HepG2 (cell line): ENCODE data around the gene YPEL3. TPM values are rescaled to one million over a fixed set of nuclear protein-coding genes. Genes with fewer than 3 reads are reported as not detected.

Experiments used
- ATF7 ChIP-seq, 2 experiments: fragments of 450-650 bp in 1 of 2; sonication (generic) in 1 of 2; formaldehyde crosslinking in 1 of 2; IDR thresholded peaks; 2 replicates each; pipeline versions ENCODE4 v1.4.0 to v1.6.1; 2016 to 2020; ENCODE audit warnings: antibody characterized with exemption in 1 of 2, mild to moderate bottlenecking in 1 of 2, missing genetic modification reagents in 1 of 2
- CREBL2 ChIP-seq: sonication (generic); formaldehyde crosslinking; IDR thresholded peaks from 2 replicates; pipeline ENCODE4 v1.8.1; 2023; ENCODE audit warnings: missing genetic modification reagents, mild to moderate bottlenecking, borderline replicate concordance
- EED ChIP-seq: sonication (generic); formaldehyde crosslinking; IDR thresholded peaks from 2 replicates; pipeline ENCODE4 v1.5.0; 2020; ENCODE audit warnings: mild to moderate bottlenecking, missing genetic modification reagents
- MLX ChIP-seq: IDR thresholded peaks from 2 replicates; pipeline ENCODE4 v1.6.1; 2016
- NR2F2 ChIP-seq: IDR thresholded peaks from 2 replicates; pipeline ENCODE4 v1.6.1; 2012; ENCODE audit warnings: low read depth, inconsistent platforms, borderline replicate concordance
- SNAI1 ChIP-seq: sonication (generic); formaldehyde crosslinking; IDR thresholded peaks from 2 replicates; pipeline ENCODE4 v1.5.0; 2020; ENCODE audit warnings: mild to moderate bottlenecking, missing genetic modification reagents, borderline replicate concordance
- WIZ ChIP-seq: sonication (generic); formaldehyde crosslinking; IDR thresholded peaks from 2 replicates; pipeline ENCODE4 v1.5.1; 2020; ENCODE audit warnings: mild to moderate bottlenecking, missing genetic modification reagents
- ZBTB40 ChIP-seq, 2 experiments: fragments of 450-650 bp in 1 of 2; sonication (generic) in 1 of 2; formaldehyde crosslinking in 1 of 2; IDR thresholded peaks; 2 replicates each; pipeline versions ENCODE4 v1.6.1 to v1.8.0; 2016 to 2022; ENCODE audit warnings: antibody characterized with exemption in 1 of 2, mild to moderate bottlenecking in 1 of 2, missing genetic modification reagents in 1 of 2
- ZNF280D ChIP-seq: sonication (generic); formaldehyde crosslinking; IDR thresholded peaks from 2 replicates; pipeline ENCODE4 v1.5.1; 2020; ENCODE audit warnings: mild to moderate bottlenecking, missing genetic modification reagents
- ZNF441 ChIP-seq: sonication (generic); formaldehyde crosslinking; IDR thresholded peaks from 2 replicates; pipeline ENCODE4 v1.7.0; 2021; ENCODE audit warnings: missing genetic modification reagents, borderline replicate concordance
- ZNF530 ChIP-seq: sonication (generic); formaldehyde crosslinking; IDR thresholded peaks from 2 replicates; pipeline ENCODE4 v1.5.0; 2020; ENCODE audit warnings: low read depth, mild to moderate bottlenecking, missing genetic modification reagents
- ZNF878 ChIP-seq: sonication (generic); formaldehyde crosslinking; IDR thresholded peaks from 2 replicates; pipeline ENCODE4 v1.8.1; 2023; ENCODE audit warnings: mild to moderate bottlenecking, missing genetic modification reagents, moderate library complexity
- polyA plus RNA-seq, 8 experiments: library from polyadenylated mRNA; depleted of rRNA in 3 of 8; stranded (reverse) in 7 of 8; unstranded in 1 of 8; fragments of >200 nt; fragmentation: Illumina TruSeq in 4 of 8; extraction: Trizol in 4 of 8; gene quantifications; 2 replicates each; pipeline versions ENCODE4 v1.2.1 to v1.2.3, GENCODE V29; 2011 to 2016; ENCODE audit warnings: low read depth in 4 of 8, missing spikeins in 1 of 8, mixed read lengths in 1 of 8; ENCODE audit not compliant: insufficient read depth in 1 of 8
- total RNA-seq, 5 experiments: library from RNA; depleted of rRNA; stranded (reverse); fragments of >200 nt; fragmentation: Illumina TruSeq; extraction: Trizol; gene quantifications; 2 replicates each; pipeline ENCODE4 v1.2.3, GENCODE V29; 2016; ENCODE audit warnings: low read depth in 1 of 5

YPEL3 gene
- total and polyA plus RNA-seq, 2 of the 13 experiments (the other 11 are each of a cell fraction or from before 2014, with no cell fraction given): 5.4 to 47.0 TPM

DNA sequence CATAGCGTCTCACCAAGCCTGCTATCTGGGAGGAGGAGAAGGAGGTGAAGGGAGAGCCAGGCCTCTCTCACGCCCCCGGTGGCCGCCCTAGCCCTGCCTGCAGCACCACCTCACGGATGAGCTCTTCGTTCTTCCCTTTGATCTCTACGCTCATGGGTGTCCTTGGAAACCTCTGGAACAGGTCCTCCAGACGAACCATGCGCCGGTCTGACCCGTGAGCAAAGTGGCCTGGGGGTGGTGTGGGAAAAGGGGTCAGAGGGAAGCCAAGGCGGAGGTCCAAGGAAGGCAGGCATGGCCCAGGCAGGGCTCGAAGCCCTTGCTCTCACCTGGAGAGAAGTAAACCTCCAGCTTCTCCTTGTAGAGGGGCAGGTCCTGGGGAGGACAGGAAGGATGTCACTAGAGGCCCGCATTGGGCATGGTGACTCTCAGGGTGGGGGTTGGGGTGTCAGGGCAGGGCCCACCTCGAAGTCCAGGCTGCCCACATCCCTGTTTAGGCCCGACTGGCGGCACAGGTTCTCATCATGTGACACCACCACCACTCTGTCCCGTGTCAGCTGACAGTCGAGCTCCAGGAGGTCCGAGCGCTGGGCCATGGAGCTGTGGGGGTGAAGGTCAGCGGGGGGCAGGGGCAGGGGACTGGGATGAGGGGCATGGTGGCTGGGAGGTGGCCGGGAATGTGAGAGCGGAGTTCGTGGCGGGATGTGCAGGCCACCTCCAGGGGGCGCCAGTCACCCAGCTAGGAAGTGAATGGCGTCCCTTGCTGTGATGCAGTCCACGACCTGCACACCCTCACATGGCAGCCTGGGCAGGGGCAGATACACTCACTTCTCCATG, 16.4 kb upstream of the YPEL3 start (continued):
- 0 out of 2 replicates have a peak, but pooled peaks have one; percentile 55 for TF ChIP-seq ZNF441
- TF ChIP-seq WIZ (CRISPR knock-in tag): peak; percentile 66; the same call in 1 of the 2 replicates
- TF ChIP-seq EED: 0 out of 2 replicates have a peak, but pooled peaks have one; percentile 13
- TF ChIP-seq ZBTB40 (IDR thresholded peaks at IDR 0.05): no peak
- peak; percentile 49; the same call in 1 of the 2 replicates for TF ChIP-seq ZBTB40 (CRISPR knock-in tag; IDR thresholded peaks at IDR 0.05)
- TF ChIP-seq ATF7 (IDR thresholded peaks at IDR 0.05): no peak
- peak; percentile 69; the same call in 1 of the 2 replicates for TF ChIP-seq ATF7 (CRISPR knock-in tag; IDR thresholded peaks at IDR 0.05)
- peak; percentile 70 for TF ChIP-seq CREBL2
- no peak; the same call in 1 of the 2 replicates for TF ChIP-seq SNAI1 (CRISPR knock-in tag)
- TF ChIP-seq ZNF280D (CRISPR knock-in tag): peak; percentile 87; the same call in 1 of the 2 replicates
- TF ChIP-seq ZNF530 (CRISPR knock-in tag): peak; percentile 89; the same call in 1 of the 2 replicates
- peak; percentile 45; the same call in 1 of the 2 replicates for TF ChIP-seq NR2F2
- peak; percentile 50; the same call in 1 of the 2 replicates for TF ChIP-seq ZNF878 (CRISPR knock-in tag)
- TF ChIP-seq MLX (CRISPR knock-in tag): 0 out of 2 replicates have a peak, but pooled peaks have one; percentile 10
